SK-N-SH (cell line): ENCODE measurements around the gene CALD1. TPM values are rescaled to one million over a fixed set of nuclear protein-coding genes. Genes with fewer than 3 reads are reported as not detected.

Source experiments
- CTCF ChIA-PET: fragments of 300-600, 350-600 bp; formaldehyde crosslinking; extraction: SDS; loops from one replicate; lab custom pipeline; 2021; lab: Yijun Ruan, JAX
- POLR2A ChIA-PET: fragments of 350-600 bp; sonication (Branson Sonifier 250); formaldehyde crosslinking; extraction: SDS; loops from one replicate; lab custom pipeline; 2020; ENCODE audit warnings: antibody characterized with exemption, inconsistent platforms; lab: Yijun Ruan, JAX
- DNase-seq: peaks from one replicate; pipeline ENCODE4 v3.0.0; 2012
- H2AFZ ChIP-seq: fragments of 200-600 bp; sonication (generic); 2 replicates; pipeline ENCODE4 v1.8.1; 2016; ENCODE audit warnings: antibody characterized with exemption, mild to moderate bottlenecking, low read depth
- H3F3A ChIP-seq: fragments of 200-600 bp; sonication (generic); replicated peaks from 2 replicates; pipeline ENCODE3; 2016; ENCODE audit warnings: antibody characterized with exemption, mild to moderate bottlenecking; ENCODE audit not compliant: insufficient read depth
- H3K27ac ChIP-seq, 2 experiments: fragments of 200-500 bp in 1 of 2; fragments of 200-600 bp in 1 of 2; sonication (Bioruptor generic) in 1 of 2; sonication (generic), shearing (Covaris generic) in 1 of 2; 2 replicates each; pipeline versions ENCODE4 v1.5.1 to v1.6.1; 2014 to 2016; ENCODE audit warnings: low read depth in 2 of 2, inconsistent platforms in 1 of 2, low read length in 1 of 2, mild to moderate bottlenecking in 1 of 2, mixed read lengths in 1 of 2
- H3K27me3 ChIP-seq: fragments of 200-600 bp; sonication (generic), shearing (Covaris generic); 2 replicates; pipeline ENCODE4 v1.6.1; 2016; ENCODE audit warnings: mixed run types; ENCODE audit not compliant: insufficient read depth
- H3K36me3 ChIP-seq, 2 experiments: fragments of 200-500 bp in 1 of 2; fragments of 200-600 bp in 1 of 2; sonication (Bioruptor generic) in 1 of 2; sonication (generic) in 1 of 2; replicated peaks in 1 of 2; 2 replicates each; pipeline versions ENCODE3 to v1.5.1; 2014 to 2016; ENCODE audit warnings: low read length in 1 of 2, mild to moderate bottlenecking in 1 of 2; ENCODE audit not compliant: insufficient read depth in 2 of 2, control insufficient read depth in 1 of 2
- H3K4me1 ChIP-seq, 2 experiments: fragments of 200-500 bp in 1 of 2; fragments of 200-600 bp in 1 of 2; sonication (Bioruptor generic) in 1 of 2; sonication (generic), shearing (Covaris generic) in 1 of 2; 2 replicates each; pipeline versions ENCODE4 v1.5.1 to v1.6.1; 2014 to 2016; ENCODE audit warnings: low read depth in 1 of 2, low read length in 1 of 2, mixed run types in 1 of 2; ENCODE audit not compliant: insufficient read depth in 2 of 2, control insufficient read depth in 1 of 2
- H3K4me2 ChIP-seq: fragments of 200-600 bp; sonication (generic), shearing (Covaris generic); 2 replicates; pipeline ENCODE4 v1.6.1; 2017; ENCODE audit warnings: mixed run types
- H3K4me3 ChIP-seq, 2 experiments: fragments of 200-500 bp in 1 of 2; fragments of 200-600 bp in 1 of 2; sonication (Bioruptor generic) in 1 of 2; sonication (generic), shearing (Covaris generic) in 1 of 2; 2 replicates each; pipeline versions ENCODE4 v1.5.1 to v1.8.1; 2014 to 2016; ENCODE audit warnings: low read depth in 2 of 2, inconsistent platforms in 1 of 2, low read length in 1 of 2, mild to moderate bottlenecking in 1 of 2, mixed read lengths in 1 of 2, moderate library complexity in 1 of 2
- H3K79me2 ChIP-seq: fragments of 200-600 bp; sonication (generic); 2 replicates; pipeline ENCODE4 v1.8.1; 2017; ENCODE audit warnings: mild to moderate bottlenecking; ENCODE audit not compliant: insufficient read depth
- H3K9ac ChIP-seq: fragments of 200-600 bp; sonication (generic); 2 replicates; pipeline ENCODE4 v1.6.1; 2017; ENCODE audit warnings: mixed run types
- H3K9me2 ChIP-seq: fragments of 200-600 bp; sonication (generic); 2 replicates; pipeline ENCODE4 v1.6.1; 2017; ENCODE audit warnings: mixed run types
- H3K9me3 ChIP-seq: fragments of 200-600 bp; sonication (generic); 2 replicates; pipeline ENCODE4 v1.6.1; 2017; ENCODE audit warnings: mixed run types, mild to moderate bottlenecking, moderate library complexity
- H4K20me1 ChIP-seq: fragments of 200-600 bp; sonication (generic); 2 replicates; pipeline ENCODE4 v1.6.1; 2017; ENCODE audit warnings: mild to moderate bottlenecking, mixed run types; ENCODE audit not compliant: insufficient read depth
- CTCF ChIP-seq: fragments of 200-600 bp; sonication (generic); IDR thresholded peaks from 2 replicates; pipeline ENCODE4 v1.6.1; 2017; ENCODE audit warnings: antibody characterized with exemption, mild to moderate bottlenecking, moderate library complexity
- FOSL2 ChIP-seq: IDR thresholded peaks from 2 replicates; pipeline ENCODE4 v1.4.0; 2012; ENCODE audit warnings: low read depth, mild to moderate bottlenecking, moderate library complexity, borderline replicate concordance
- RAD21 ChIP-seq: IDR thresholded peaks from 2 replicates; pipeline ENCODE4 v1.6.1; 2012; ENCODE audit warnings: mild to moderate bottlenecking, low read length
- SMC3 ChIP-seq: IDR thresholded peaks from 2 replicates; pipeline ENCODE4 v1.6.1; 2012; ENCODE audit warnings: low read depth, low read length, improper control_type of control experiment
- TAF1 ChIP-seq: IDR thresholded peaks from 2 replicates; pipeline ENCODE4 v1.6.1; 2012; ENCODE audit warnings: low read depth, mild to moderate bottlenecking, low read length, moderate library complexity, borderline replicate concordance
- YY1 ChIP-seq: IDR thresholded peaks from 2 replicates; pipeline ENCODE4 v1.4.0; 2012; ENCODE audit warnings: low read depth, mild to moderate bottlenecking
- ZBTB33 ChIP-seq: IDR thresholded peaks from 2 replicates; pipeline ENCODE4 v1.4.0; 2012; ENCODE audit warnings: low read depth, borderline replicate concordance
- WGBS: methylation state at CpG from one replicate; pipeline ENCODE4 v1.1.6; 2017; ENCODE audit warnings: low lambda C conversion rate; 5-methylcytosine and 5-hydroxymethylcytosine counted together
- polyA plus RNA-seq, 3 experiments: library from polyadenylated mRNA; depleted of rRNA; stranded (reverse); fragments of >200 nt; gene quantifications; 2 replicates each; pipeline ENCODE4 v1.2.3, GENCODE V29; 2012
- TF ChIP-seq, protein P1 (sequence below): fragments of 150-350 bp; IDR thresholded peaks from 2 replicates; pipeline ENCODE4 v1.6.1; 2017; ENCODE audit warnings: antibody characterized with exemption, low read length, low read depth, borderline replicate concordance

Gene CALD1
- polyA plus RNA-seq, 1 of the 3 experiments (the other 2 are of a cell fraction), result 299 TPM

- no peak for TF ChIP-seq ZBTB33
- no peak for TF ChIP-seq YY1
- no peak for TF ChIP-seq TAF1
Observed at GRCh38 chr7:134844200-134844599, 64.8 kb downstream of the CALD1 start (continued).

DNA sequence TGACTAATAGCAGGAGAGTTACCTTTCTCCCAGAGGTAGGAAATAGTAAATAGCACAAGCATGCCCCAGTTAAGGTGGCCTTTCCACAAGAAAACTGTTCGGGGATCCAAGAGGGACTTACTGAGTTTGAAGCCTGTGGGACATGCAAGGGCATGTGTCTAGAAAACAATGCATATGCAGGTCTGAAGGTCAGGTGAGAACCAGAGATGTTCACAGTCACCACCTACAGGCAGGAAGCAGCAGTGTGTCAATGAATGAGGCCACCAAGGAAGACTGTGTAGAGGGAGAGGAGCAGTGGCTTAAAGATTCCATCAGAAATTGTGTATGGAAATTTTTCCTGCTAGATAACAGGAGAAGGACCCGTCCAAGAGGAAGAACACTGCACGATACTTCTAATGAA lies 66.0 kb downstream of the CALD1 start:
- H3K4me2 ChIP-seq, result no peak overlapping the region
- H4K20me1 ChIP-seq, result peaks cover 49% of the 10 kb centered on the region
- peaks cover 26% of the 10 kb centered on the region for H3F3A ChIP-seq
- peaks cover 100% of the 10 kb centered on the region for H3K79me2 ChIP-seq
- POLR2A ChIA-PET, result no interaction called here
- TF ChIP-seq CTCF (peak; percentile 48), RAD21 (peak; percentile 50), SMC3 (peak; percentile 16; the same call in 1 of the 2 replicates), FOSL2 (no peak)
- TF ChIP-seq, protein P1, sequence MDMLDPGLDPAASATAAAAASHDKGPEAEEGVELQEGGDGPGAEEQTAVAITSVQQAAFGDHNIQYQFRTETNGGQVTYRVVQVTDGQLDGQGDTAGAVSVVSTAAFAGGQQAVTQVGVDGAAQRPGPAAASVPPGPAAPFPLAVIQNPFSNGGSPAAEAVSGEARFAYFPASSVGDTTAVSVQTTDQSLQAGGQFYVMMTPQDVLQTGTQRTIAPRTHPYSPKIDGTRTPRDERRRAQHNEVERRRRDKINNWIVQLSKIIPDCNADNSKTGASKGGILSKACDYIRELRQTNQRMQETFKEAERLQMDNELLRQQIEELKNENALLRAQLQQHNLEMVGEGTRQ, result no peak
- TF ChIP-seq, all 33 proteins: peak for 3
- no peaks in the 10 kb centered on the region for H3K27me3 ChIP-seq
- 89% methylated on average over 3 of the region's 3 CpGs for WGBS
- no peaks in the 10 kb centered on the region for H3K9me3 ChIP-seq
- DNase-seq, result no peak
- H3K9me2 ChIP-seq, result no peaks in the 10 kb centered on the region
- H3K4me3 ChIP-seq, result no peak overlapping the region
- peaks cover 0 to 7% of the 10 kb centered on the region in 2 experiments; a peak in 3 of 4 replicates for H3K4me1 ChIP-seq
- H3K27ac ChIP-seq, result peak overlapping the region in 1 of 2 experiments; percentile 31; a peak in 1 of 4 replicates
- H3K9ac ChIP-seq, result no peak overlapping the region
- CTCF ChIA-PET, result interaction anchor here (1.0 kb wide), 1 partner anchor 211 kb away, joined by 4 read pairs; no protein-coding TSS in a partner anchor
- no peak overlapping the region for H2AFZ ChIP-seq
- H3K36me3 ChIP-seq, result peaks cover 77 to 86% of the 10 kb centered on the region in 2 experiments
